GM19099 (cell line): ENCODE measurements around the gene ARGLU1.

Source experiments
- POLR2A ChIP-seq: IDR thresholded peaks from 3 replicates; pipeline ENCODE4 v1.6.1; 2011; ENCODE audit warnings: low read depth; ENCODE audit not compliant: insufficient read length; ENCODE audit errors: extremely low read depth

ARGLU1 gene

DNA sequence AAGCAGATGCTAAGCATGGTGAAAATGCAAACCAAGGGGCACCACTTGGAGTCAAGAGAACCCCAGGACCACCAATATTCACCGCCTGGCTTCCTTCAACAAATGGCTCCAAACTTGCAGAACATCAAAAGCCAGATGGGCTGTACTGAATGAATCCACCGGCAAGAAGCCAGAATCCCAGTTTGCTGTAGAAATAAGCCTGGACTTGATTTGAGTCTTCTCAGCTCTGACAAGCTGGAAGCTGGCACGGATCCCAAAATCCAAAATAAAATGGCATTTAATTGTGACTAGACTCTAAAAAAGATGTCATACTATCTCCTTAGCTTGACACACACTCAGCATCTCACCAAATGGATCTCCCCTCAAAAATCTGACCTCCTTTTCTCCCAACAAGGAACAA lies 44.4 kb downstream of the ARGLU1 start:
- no peak for TF ChIP-seq POLR2A

- TF ChIP-seq POLR2A = no peak
These were observed 44.9 kb downstream of the ARGLU1 start for GRCh38 chr13:106522898-106523525.

DNA sequence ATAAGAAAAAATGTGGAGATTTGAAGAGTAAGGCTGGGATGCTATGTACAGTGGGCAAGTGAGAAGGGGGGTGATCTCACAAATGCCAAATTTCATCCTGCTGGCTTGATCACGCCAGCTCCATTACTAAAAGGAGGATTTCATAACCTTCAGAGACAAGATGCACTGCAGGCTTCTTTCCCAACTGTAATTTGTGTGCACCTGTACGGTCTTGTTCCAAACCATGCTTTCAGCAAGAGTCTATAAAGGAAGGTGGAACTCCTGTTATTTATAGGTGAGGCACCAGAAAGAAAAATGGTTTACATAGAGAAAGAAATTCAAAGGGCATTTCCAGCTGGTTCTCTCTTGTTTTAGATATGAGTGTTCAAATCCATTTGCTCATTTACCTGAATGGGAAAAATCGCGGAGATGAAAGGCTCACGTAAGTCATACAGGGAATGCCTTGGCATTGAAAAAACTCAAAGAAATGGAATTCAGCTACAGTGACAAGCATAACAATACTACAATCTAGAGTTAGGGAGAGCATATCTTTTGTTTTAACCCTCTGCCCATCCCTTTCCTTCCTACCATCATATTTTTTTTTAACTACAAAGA lies 45.7 kb downstream of the ARGLU1 start:
- no peak for TF ChIP-seq POLR2A

DNA sequence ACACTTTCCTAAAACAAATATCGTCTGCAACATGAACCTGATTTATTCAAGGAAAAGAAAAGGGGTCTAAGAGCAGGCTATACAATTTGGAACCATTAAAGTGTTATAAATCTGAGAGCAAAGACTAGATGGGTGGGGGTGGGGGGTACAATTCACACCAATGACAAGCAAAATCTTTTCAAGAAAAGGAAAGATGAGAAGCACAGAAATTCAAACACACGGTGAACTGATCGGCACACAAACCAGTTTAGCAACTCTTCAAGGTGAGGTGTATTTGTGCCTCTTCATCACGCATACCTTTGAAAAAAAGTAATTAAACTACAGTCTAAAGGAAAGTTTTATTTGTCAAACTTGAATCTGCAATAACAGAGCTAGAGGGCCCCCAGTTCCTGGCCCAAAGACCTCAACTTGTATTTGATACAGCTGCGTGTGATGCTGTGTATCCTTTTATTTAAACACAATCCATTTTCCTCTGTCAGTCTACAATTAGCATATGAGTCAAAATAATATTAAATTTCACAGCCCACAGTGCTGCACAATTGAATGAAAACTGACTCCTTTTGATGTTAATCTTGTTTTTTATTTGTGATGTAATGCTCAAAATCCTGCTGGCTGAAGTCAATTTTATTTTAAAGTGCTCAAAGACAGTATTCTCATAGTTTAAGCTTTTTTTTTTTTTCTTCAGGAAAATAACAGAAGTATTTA lies 46.7 kb downstream of the ARGLU1 start:
- TF ChIP-seq POLR2A = no peak

DNA sequence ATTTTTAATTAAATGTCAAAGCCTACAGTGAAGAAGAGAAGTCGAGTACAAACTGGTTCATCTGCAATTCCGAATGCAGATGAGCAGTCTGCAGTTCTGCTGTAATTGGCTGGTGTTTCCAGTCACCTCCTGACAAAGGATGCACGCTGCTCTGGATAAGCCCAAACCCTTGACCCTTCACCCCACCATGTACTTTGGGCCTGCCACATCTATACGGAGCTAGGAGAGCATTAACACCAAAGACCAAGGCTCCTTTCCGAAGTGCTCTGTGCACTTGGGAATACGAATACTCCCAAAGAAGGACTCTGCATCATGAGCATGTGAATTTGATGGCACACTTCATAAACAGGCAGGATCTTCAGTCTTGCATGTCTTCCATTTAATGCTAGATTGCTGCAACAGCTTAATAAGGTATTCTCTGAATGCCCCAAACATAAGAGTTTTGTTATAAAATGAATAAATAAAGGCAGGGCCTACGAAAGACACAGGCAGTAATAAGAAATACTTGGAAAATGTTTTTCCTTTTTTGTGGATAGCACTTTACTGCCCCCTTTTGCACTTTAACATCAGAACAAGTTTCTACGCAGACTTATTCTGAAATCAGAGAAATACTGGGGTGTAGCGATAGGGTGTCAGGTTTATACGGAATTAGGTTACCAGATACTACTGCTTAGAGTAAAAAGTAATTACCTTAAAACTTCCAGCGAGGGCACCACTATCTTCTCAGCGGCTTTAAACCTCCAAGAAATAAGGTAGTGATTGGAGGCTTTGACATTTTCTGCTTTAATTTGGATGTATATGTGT lies 47.5 kb downstream of the ARGLU1 start:
- no peak for TF ChIP-seq POLR2A

DNA sequence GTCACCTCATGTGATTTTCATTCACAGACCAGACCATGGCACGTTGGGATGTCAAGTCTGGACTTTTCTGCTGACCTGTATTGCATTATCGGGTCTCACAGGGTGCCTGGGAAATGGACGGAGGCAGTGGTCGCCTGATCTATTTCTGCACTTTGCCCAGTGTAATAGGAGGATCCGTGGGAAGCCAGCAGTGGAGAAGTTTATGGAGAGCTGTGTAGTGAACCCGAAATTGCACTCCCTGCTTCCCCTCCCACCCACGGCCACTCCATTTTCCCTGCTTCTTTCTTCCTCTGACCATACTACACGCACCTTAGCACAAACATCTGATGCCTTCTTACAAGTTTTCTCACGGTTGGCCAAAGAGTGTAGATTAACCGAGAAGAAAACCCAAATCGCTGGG lies 49.4 kb downstream of the ARGLU1 start:
- no peak for TF ChIP-seq POLR2A

GRCh38 chr13:106517109-106517847 lies 50.7 kb downstream of the ARGLU1 start:
- no peak for TF ChIP-seq POLR2A

DNA sequence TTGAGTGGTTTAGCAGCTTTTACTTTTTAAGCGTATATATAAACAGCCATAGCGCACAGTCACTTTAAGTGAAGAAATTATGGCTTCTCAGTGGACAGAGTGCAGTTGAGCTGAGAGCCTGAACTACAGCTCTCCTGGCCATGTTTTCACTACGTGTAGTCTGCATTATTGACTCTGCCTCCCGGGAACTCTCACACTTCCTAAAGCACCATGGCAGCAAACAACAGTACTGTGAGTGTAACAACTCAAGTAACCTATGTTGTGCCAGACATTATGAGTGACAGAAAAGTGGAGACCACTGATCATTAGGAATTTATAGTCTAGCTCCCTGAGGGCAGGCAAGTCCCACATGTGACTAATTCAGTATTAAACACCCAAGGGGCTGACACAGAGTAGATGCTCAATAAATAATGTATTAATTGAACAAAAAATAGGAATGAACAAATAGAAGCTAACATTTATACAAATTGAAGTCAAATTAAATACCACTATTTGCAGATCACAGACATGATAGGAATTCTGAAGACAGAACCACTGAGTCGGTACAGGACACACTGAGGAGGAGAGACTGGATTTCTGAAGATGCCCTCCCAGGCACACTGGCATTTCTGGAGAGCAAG lies 52.2 kb downstream of the ARGLU1 start:
- no peak for TF ChIP-seq POLR2A

GRCh38 chr13:106514928-106515634 lies 52.9 kb downstream of the ARGLU1 start:
- no peak for TF ChIP-seq POLR2A

DNA sequence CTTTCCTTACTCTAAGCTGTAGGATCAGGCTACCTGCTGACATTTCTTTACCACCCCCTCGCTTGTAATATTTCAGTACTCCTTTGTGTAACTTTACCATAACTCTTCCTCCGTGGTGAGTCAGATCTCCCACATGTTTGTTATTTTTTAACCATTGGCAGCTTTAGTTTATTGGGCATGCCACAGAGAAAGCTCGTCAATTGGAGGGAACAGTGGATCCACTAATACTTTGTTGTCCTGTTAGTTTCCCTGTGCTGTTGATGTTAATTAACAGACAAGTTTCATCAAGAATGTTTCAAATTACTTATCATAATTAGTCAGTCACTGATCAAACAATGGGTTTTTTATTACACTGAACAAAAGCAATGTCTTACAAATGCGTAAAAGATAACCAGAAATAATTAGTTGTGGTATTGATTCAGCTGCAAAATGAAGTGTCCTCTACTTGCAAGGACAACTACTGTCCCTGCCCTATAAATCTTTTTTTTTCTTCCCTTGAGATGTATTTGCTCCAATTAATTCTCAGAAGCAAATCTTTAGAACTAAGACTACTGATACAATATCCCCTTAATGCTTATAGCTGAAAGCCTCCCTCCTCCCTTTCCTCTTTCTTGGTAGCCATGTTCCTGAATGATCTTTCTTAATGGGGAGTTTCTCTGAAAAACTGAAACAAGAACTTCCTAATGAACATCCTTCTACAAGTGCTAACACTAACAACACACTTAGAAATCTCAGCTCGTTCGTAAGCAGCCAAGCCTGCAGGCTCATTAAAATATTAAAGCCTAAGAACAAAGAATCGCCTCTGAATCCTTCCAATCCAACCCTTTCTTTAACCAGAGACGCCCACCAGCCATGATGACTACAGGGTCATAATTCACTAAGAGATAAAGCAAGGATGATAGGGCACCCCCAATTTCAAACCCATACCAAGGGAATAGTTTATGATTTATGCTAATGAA lies 54.6 kb downstream of the ARGLU1 start:
- TF ChIP-seq POLR2A = no peak

DNA sequence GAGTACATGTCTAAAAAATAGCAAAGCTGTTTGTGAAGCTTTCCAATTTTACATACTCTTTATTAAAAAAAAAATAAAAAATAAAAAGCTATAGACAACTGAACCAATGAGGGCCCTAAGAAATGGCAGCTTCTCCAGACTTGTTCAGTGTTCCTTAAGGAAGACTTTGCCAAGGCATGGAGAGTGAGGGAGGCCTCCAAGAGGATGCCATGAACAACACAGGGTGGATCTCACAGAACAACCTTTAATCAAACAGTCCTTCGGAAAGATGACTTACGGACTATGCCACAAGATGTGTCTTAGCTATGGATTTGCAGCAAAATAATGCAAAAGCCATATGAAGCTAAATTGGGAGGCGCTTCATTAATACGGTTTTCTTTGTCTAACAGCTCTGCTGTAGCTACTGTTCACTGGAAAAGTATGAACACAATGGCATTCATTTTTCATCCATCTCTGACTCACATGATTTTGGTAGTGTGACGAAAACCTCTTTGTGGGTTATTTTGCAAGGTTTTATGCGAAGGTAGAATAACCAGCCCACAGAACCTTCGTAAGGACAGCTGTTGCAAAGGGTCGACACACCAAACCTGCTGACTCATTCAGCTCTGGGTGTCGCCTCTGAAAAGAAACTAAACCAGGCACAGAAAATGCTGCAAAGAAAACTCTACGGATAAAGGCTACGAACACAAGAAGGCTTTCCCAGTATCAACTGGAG lies 60.2 kb downstream of the ARGLU1 start:
- no peak for TF ChIP-seq POLR2A

DNA sequence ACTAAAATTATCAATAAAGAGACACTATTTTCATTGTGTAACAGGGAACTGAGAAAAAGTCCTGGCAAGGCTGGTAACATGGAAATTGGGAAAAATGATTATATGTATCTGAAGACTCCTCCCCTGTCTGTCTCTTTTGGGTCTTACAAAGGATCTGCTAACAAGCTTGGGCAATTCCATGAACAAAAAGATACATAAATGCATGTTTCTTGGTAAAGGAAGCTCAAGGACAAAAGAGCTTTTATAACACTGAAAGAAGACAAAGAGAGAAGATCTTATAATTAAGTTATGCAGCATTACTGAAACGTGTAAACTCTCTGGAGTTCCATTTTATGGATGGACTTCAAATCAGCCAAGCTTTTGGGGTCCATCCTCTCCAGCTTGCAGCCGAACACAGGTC lies 61.7 kb downstream of the ARGLU1 start:
- no peak for TF ChIP-seq POLR2A

- no peak for TF ChIP-seq POLR2A
These were observed 62.2 kb downstream of the ARGLU1 start for GRCh38 chr13:106505732-106506131.

- TF ChIP-seq POLR2A = no peak
These were observed 62.6 kb downstream of the ARGLU1 start for GRCh38 chr13:106505295-106505694.
